Neural crest cell (in vitro differentiated cells): Measurements from ENCODE around the gene PHOSPHO2. TPM values are rescaled to one million over a fixed set of nuclear protein-coding genes. Genes with fewer than 3 reads are reported as not detected.

Experiments used
- DNase-seq: peaks from one replicate; pipeline ENCODE4 v3.0.0; 2021; ENCODE audit warnings: low read depth, mixed read lengths, low spot score
- H3K27ac Mint-ChIP-seq: one replicate; pipeline ENCODE4 v1.8.0; 2021; ENCODE audit warnings: mild to moderate bottlenecking, mixed read lengths; ENCODE audit not compliant: unreplicated experiment
- H3K27me3 Mint-ChIP-seq: 2 replicates; pipeline ENCODE4 v1.8.0; 2021; ENCODE audit warnings: low read depth, mild to moderate bottlenecking, mixed read lengths
- H3K36me3 Mint-ChIP-seq: 2 replicates; pipeline ENCODE4 v1.8.0; 2021; ENCODE audit warnings: low read depth, mild to moderate bottlenecking, mixed read lengths
- H3K4me1 Mint-ChIP-seq: 2 replicates; pipeline ENCODE4 v1.8.0; 2021; ENCODE audit warnings: mixed read lengths
- H3K4me3 Mint-ChIP-seq: one replicate; pipeline ENCODE4 v1.8.0; 2021; ENCODE audit warnings: mild to moderate bottlenecking, mixed read lengths
- H3K9me3 Mint-ChIP-seq: 2 replicates; pipeline ENCODE4 v1.8.0; 2021; ENCODE audit warnings: mixed read lengths
- CTCF ChIP-seq: fragments of 200-600 bp; sonication (generic); conservative IDR thresholded peaks from 2 replicates; pipeline ENCODE4 v1.5.0; 2021; ENCODE audit warnings: antibody characterized with exemption, mild to moderate bottlenecking
- long read RNA-seq: library from polyadenylated mRNA; unstranded; transcript quantifications from one replicate; pipeline ENCODE4 v2.0.0, GENCODE V29; 2020
- total RNA-seq: library from RNA; stranded (reverse); gene quantifications from 2 replicates; pipeline ENCODE4 v1.2.1, GENCODE V29; 2021

Gene PHOSPHO2
- 8.3 and 8.6 TPM in 2 replicates for total RNA-seq
- long read RNA-seq, transcript PHOSPHO2-201 (4 exons, 1,125 nt), result major isoform, 10 of 12 reads
- long read RNA-seq, partial matches to known transcripts, result 0 of 12 reads
- long read RNA-seq, other reads (novel, unspliced or antisense), result 1 of 12 reads

GRCh38 chr2:169694113-169694893 lies at the start of gene PHOSPHO2, which contains the start of gene CFAP210:
Gene PHOSPHO2 (plus strand): TSS chr2:169694469. CDS start chr2:169700972, 6,503 bp downstream.
Gene CFAP210 (minus strand): TSS chr2:169694405. CDS start chr2:169694327, 78 bp downstream.
- peaks cover 24% of the 10 kb centered on the region for H3K4me1 Mint-ChIP-seq
- H3K36me3 Mint-ChIP-seq, result peaks cover 18% of the 10 kb centered on the region
- no peaks in the 10 kb centered on the region for H3K27me3 Mint-ChIP-seq
- TF ChIP-seq CTCF, result no peak
- DNase-seq, result peak; percentile 95
- H3K27ac Mint-ChIP-seq, result peak within 1 kb of the TSS; percentile 100
- H3K9me3 Mint-ChIP-seq, result peaks cover 7% of the 10 kb centered on the region
- H3K4me3 Mint-ChIP-seq, result peak within 1 kb of the TSS; percentile 94

GRCh38 chr2:169647496-169647895 lies 46.8 kb upstream of the PHOSPHO2 start:
- H3K36me3 Mint-ChIP-seq, result no peaks in the 10 kb centered on the region
- H3K27me3 Mint-ChIP-seq, result no peaks in the 10 kb centered on the region
- H3K27ac Mint-ChIP-seq, result no peak overlapping the region
- TF ChIP-seq CTCF, result no peak
- DNase-seq, result no peak
- no peak overlapping the region for H3K4me3 Mint-ChIP-seq
- H3K9me3 Mint-ChIP-seq, result no peaks in the 10 kb centered on the region
- no peaks in the 10 kb centered on the region for H3K4me1 Mint-ChIP-seq

GRCh38 chr2:169649278-169649677 lies 45.0 kb upstream of the PHOSPHO2 start:
- TF ChIP-seq CTCF, result no peak
- Mint-ChIP-seq H3K27ac (no peak overlapping the region), H3K36me3 (no peaks in the 10 kb centered on the region), H3K9me3 (no peaks in the 10 kb centered on the region), H3K27me3 (no peaks in the 10 kb centered on the region), H3K4me3 (no peak overlapping the region), H3K4me1 (no peaks in the 10 kb centered on the region)
- no peak for DNase-seq

GRCh38 chr2:169653636-169654035 lies 40.6 kb upstream of the PHOSPHO2 start:
- no peak for DNase-seq
- no peak for TF ChIP-seq CTCF
- Mint-ChIP-seq H3K9me3 (no peaks in the 10 kb centered on the region), H3K4me1 (no peaks in the 10 kb centered on the region), H3K36me3 (no peaks in the 10 kb centered on the region), H3K4me3 (no peak overlapping the region), H3K27me3 (peaks cover 5% of the 10 kb centered on the region), H3K27ac (no peak overlapping the region)

- no peak for DNase-seq
- no peak overlapping the region for H3K4me3 Mint-ChIP-seq
- no peak for TF ChIP-seq CTCF
- peaks cover 5% of the 10 kb centered on the region for H3K27me3 Mint-ChIP-seq
- no peak overlapping the region for H3K27ac Mint-ChIP-seq
- peaks cover 2% of the 10 kb centered on the region for H3K4me1 Mint-ChIP-seq
- no peaks in the 10 kb centered on the region for H3K36me3 Mint-ChIP-seq
- H3K9me3 Mint-ChIP-seq, result no peaks in the 10 kb centered on the region
Measured at GRCh38 chr2:169656164-169656563, 38.1 kb upstream of the PHOSPHO2 start.
